ENCODE results near the gene RAB20. TPM values are rescaled to one million over a fixed set of nuclear protein-coding genes. Genes with fewer than 3 reads are reported as not detected.

RAB20 gene
- total RNA-seq, 1 donor from 2014 or later = 7.8 TPM

- TF ChIP-seq CTCF (IDR thresholded peaks at IDR 0.05) = no peak
- DNase-seq (ENCODE audit: low spot score) = no peak
- H3K4me3 Mint-ChIP-seq (ENCODE audit: unreplicated experiment) = peak overlapping the region; percentile 21
These were observed 54.5 kb downstream of the RAB20 start for GRCh38 chr13:110506859-110507566.

GRCh38 chr13:110506396-110506795 lies 55.1 kb downstream of the RAB20 start:
- Mint-ChIP-seq H3K4me1 (ENCODE audit: low read depth) (peaks cover 58% of the 10 kb centered on the region), H3K4me3 (ENCODE audit: unreplicated experiment) (peak overlapping the region; percentile 25), H3K27me3 (ENCODE audit: low read depth) (no peaks in the 10 kb centered on the region), H3K27ac (ENCODE audit: unreplicated experiment) (peak overlapping the region; percentile 84), H3K36me3 (ENCODE audit: low read depth) (peaks cover 55% of the 10 kb centered on the region), H3K9me3 (ENCODE audit: low read depth) (no peaks in the 10 kb centered on the region)
- no peak for TF ChIP-seq CTCF (IDR thresholded peaks at IDR 0.05)
- DNase-seq (ENCODE audit: low spot score) = no peak

More at GRCh38 chr13:110506859-110507566, 54.5 kb downstream of the RAB20 start:
- Mint-ChIP-seq H3K27me3 (ENCODE audit: low read depth) (no peaks in the 10 kb centered on the region), H3K27ac (ENCODE audit: unreplicated experiment) (peak overlapping the region; percentile 78), H3K9me3 (ENCODE audit: low read depth) (no peaks in the 10 kb centered on the region), H3K36me3 (ENCODE audit: low read depth) (peaks cover 54% of the 10 kb centered on the region), H3K4me1 (ENCODE audit: low read depth) (peaks cover 58% of the 10 kb centered on the region)

DNA sequence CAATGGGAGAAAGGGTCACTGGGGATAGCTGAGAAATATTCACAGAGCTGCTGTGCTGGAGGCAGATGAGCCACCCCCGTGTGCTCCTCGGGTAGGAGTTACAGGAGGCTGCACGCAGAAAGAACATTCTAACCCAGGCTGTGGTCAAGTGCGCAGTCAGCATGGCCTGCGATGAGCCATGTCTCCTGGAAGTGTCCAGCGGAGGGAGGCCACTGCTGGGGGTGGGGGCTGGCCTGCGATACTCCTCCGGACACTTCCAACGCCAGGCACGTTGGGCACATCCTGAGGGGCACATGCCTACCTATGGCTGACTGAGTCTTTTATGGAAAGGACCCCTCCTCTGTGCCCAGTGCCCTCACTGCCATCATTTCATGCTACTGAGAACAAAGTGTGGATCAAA lies 55.9 kb downstream of the RAB20 start:
- Mint-ChIP-seq H3K27ac (ENCODE audit: unreplicated experiment) (peak overlapping the region; percentile 78), H3K4me3 (ENCODE audit: unreplicated experiment) (no peak overlapping the region), H3K4me1 (ENCODE audit: low read depth) (peaks cover 57% of the 10 kb centered on the region), H3K9me3 (ENCODE audit: low read depth) (no peaks in the 10 kb centered on the region), H3K27me3 (ENCODE audit: low read depth) (no peaks in the 10 kb centered on the region), H3K36me3 (ENCODE audit: low read depth) (peaks cover 61% of the 10 kb centered on the region)
- no peak for DNase-seq (ENCODE audit: low spot score)
- no peak for TF ChIP-seq CTCF (IDR thresholded peaks at IDR 0.05)

DNA sequence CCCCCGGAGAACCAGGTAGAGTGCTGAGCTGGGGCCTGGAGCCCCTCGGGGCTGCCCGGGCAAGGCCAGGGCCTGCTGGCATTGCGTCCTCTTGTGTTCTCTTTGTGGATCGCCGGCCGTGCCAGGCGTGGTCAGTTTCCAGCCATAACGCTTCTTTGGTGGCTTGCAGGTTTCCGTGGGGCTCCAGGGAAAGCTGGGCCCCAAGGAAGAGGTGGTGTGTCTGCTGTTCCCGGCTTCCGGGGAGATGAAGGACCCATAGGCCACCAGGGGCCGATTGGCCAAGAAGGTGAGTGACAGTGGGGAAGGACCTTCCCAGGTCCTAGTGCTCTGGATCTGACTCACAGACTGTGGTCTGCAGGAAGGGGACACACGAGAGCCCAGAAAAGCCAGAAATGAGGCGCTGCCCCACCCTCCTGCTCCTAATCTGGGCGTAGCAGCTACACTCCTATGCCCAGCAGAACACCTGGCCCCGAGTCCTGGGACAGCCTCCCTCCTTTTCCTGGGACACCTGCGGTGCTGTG lies 57.5 kb downstream of the RAB20 start:
- H3K27me3 Mint-ChIP-seq (ENCODE audit: low read depth) = no peaks in the 10 kb centered on the region
- no peak for DNase-seq (ENCODE audit: low spot score)
- peaks cover 58% of the 10 kb centered on the region for H3K4me1 Mint-ChIP-seq (ENCODE audit: low read depth)
- no peak for TF ChIP-seq CTCF (IDR thresholded peaks at IDR 0.05)
- peak overlapping the region; percentile 74 for H3K27ac Mint-ChIP-seq (ENCODE audit: unreplicated experiment)
- H3K4me3 Mint-ChIP-seq (ENCODE audit: unreplicated experiment) = no peak overlapping the region
- H3K9me3 Mint-ChIP-seq (ENCODE audit: low read depth) = no peaks in the 10 kb centered on the region
- H3K36me3 Mint-ChIP-seq (ENCODE audit: low read depth) = peaks cover 61% of the 10 kb centered on the region

DNA sequence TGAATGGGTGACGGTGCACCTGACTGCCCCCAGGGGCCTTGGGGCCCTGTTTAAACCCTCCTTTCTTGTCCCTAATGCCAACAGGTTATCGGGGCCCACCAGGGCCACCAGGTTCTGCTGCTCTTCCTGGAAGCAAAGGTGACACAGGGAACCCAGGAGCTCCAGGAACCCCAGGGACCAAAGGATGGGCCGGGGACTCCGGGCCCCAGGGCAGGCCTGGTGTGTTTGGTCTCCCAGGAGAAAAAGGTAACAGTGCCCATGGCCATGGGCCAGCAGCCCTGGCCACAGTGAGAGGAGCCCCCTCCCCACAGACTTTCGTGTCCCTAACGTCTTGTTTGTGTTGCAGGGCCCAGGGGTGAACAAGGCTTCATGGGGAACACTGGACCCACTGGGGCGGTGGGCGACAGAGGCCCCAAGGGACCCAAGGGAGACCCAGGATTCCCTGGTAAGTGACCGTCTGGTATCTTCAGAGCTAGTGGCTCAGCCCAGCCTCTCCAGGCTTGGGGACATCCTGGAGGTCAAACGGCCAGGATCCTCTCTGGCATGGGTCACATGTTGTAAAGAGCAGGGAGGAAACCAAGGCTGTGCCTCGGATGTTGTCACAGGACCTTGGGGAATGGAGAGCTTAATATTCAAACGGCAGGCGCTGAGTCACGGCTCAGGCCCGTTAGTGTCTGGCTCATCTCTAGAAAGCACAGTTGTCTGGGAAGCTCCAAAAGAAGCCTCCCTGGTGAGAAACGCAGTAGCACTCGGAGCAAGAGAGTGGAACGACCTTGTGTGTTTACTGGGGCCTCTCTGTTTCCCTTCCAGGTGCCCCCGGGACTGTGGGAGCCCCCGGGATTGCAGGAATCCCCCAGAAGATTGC lies 58.3 kb downstream of the RAB20 start:
- Mint-ChIP-seq H3K4me3 (ENCODE audit: unreplicated experiment) (peak overlapping the region; percentile 9), H3K4me1 (ENCODE audit: low read depth) (peaks cover 64% of the 10 kb centered on the region), H3K27me3 (ENCODE audit: low read depth) (no peaks in the 10 kb centered on the region), H3K36me3 (ENCODE audit: low read depth) (peaks cover 69% of the 10 kb centered on the region), H3K27ac (ENCODE audit: unreplicated experiment) (peak overlapping the region; percentile 63), H3K9me3 (ENCODE audit: low read depth) (no peaks in the 10 kb centered on the region)
- DNase-seq (ENCODE audit: low spot score) = no peak
- TF ChIP-seq CTCF (IDR thresholded peaks at IDR 0.05) = no peak

Data from chondrocyte (in vitro differentiated cells).